ENCODE data around the gene MAP2K2.
A peak's percentile ranks its signal among the peaks of the same experiment; 100 is the strongest.

The MAP2K2 gene

GRCh38 chr19:4081441-4082129, 42.3 kb downstream of the MAP2K2 start (continued):
- peak; percentile 89 for TF ChIP-seq ZFHX2 (tag by site-specific recombination; conservative IDR thresholded peaks at IDR 0.05)
- TF ChIP-seq ZNF707 (tag by site-specific recombination; IDR thresholded peaks at IDR 0.05), result no peak
- TF ChIP-seq ZSCAN30 (tag by site-specific recombination; IDR thresholded peaks at IDR 0.05), result no peak
- no peak for TF ChIP-seq PRDM10 (tag by site-specific recombination; IDR thresholded peaks at IDR 0.05)

- TF ChIP-seq ZNF704 (tag by site-specific recombination; IDR thresholded peaks at IDR 0.05) (no peak), EGR2 (tag by site-specific recombination; IDR thresholded peaks at IDR 0.05; ENCODE audit: low read depth) (no peak), ZNF664 (tag by site-specific recombination; IDR thresholded peaks at IDR 0.05) (no peak), BCL6B (tag by site-specific recombination; IDR thresholded peaks at IDR 0.05) (no peak), YY1 (tag by site-specific recombination; IDR thresholded peaks at IDR 0.05) (no peak), ZNF354C (tag by site-specific recombination; IDR thresholded peaks at IDR 0.05; ENCODE audit: borderline replicate concordance, low read depth) (no peak), HOXD13 (CRISPR knock-in tag; IDR thresholded peaks at IDR 0.05; ENCODE audit: borderline replicate concordance) (no peak), ZNF600 (tag by site-specific recombination; IDR thresholded peaks at IDR 0.05) (no peak), ZNF148 (tag by site-specific recombination; IDR thresholded peaks at IDR 0.05; ENCODE audit: borderline replicate concordance) (no peak), ZBTB10 (tag by site-specific recombination; IDR thresholded peaks at IDR 0.05) (no peak), ZNF610 (tag by site-specific recombination; IDR thresholded peaks at IDR 0.05; ENCODE audit: borderline replicate concordance) (no peak), ZNF596 (tag by site-specific recombination; IDR thresholded peaks at IDR 0.05) (no peak), ZNF202 (tag by site-specific recombination; IDR thresholded peaks at IDR 0.05; ENCODE audit: borderline replicate concordance) (no peak), ZNF184 (tag by site-specific recombination; IDR thresholded peaks at IDR 0.05) (no peak), ZNF707 (tag by site-specific recombination; IDR thresholded peaks at IDR 0.05) (no peak), ZNF677 (tag by site-specific recombination; IDR thresholded peaks at IDR 0.05) (no peak), WT1 (tag by site-specific recombination; IDR thresholded peaks at IDR 0.05) (no peak), ZNF223 (tag by site-specific recombination; IDR thresholded peaks at IDR 0.05) (no peak)
- H3K36me3 ChIP-seq (ENCODE audit: control insufficient read depth in 2 of 2, insufficient read depth in 1 of 2, low read length in 2 of 2), result no peaks in the 10 kb centered on the region
- POLR2A ChIA-PET, result no interaction called here
- H3K4me3 ChIP-seq (ENCODE audit: low read depth, low read length), result no peak overlapping the region
- no peaks in the 10 kb centered on the region for H3K9me3 ChIP-seq (ENCODE audit: control insufficient read depth, insufficient read depth, low read depth, low read length)
- H3K27ac ChIP-seq (ENCODE audit: extremely low read depth, low read depth, low read length), result no peak overlapping the region
- CTCF ChIA-PET, result no interaction called here
- no peaks in the 10 kb centered on the region for H3K4me1 ChIP-seq (ENCODE audit: control insufficient read depth, insufficient read depth, low read length)
These were observed 43.4 kb downstream of the MAP2K2 start for GRCh38 chr19:4080473-4080872.

Data from HEK293 (cell line).